ENCODE results near the gene GGT5.
"Not testable (repeated sequence)": the region's sequence is repeated elsewhere in the genome, so short reads cannot be mapped to it uniquely, and the experiment has no call there.

DNA sequence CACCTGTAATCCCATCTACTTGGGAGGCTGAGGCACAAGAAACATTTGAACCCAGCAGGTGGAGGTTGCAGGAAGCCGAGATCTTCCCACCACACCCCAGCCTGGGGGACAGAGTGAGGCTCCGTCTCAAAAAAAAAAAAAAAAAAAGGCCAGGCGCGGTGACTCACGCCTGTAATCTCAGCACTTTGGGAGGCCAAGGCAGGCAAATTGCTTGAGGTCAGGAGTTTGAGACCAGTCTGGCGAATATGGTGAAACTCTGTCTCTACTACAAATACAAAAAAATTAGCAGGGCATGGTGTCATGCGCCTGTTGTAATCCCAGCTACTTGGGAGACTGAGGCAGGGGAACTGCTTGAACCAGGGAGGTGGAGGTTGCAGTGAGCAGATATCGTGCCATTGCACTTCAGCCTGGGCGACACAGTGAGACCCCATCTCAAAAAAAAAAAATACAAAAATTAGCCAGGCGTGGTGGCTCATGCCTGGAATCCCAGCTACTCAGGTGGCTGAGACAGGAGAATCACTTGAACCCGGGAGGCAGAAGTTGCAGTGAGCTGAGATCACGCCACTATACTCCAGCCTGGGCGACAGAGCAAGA lies 6.7 kb downstream of the GGT5 start:
- TF ChIP-seq SP1 (IDR thresholded peaks at IDR 0.05); HDGF (IDR thresholded peaks at IDR 0.05; ENCODE audit: borderline replicate concordance); TARDBP (IDR thresholded peaks at IDR 0.05); ZNF384 (IDR thresholded peaks at IDR 0.05); CTBP1 (IDR thresholded peaks at IDR 0.05; ENCODE audit: borderline replicate concordance); L3MBTL2 (conservative IDR thresholded peaks at IDR 0.05); FOXM1 (IDR thresholded peaks at IDR 0.05; ENCODE audit: borderline replicate concordance): not testable (repeated sequence)

Data from HEK293T (cell line).